ENCODE results near the gene LRFN2. TPM values are rescaled to one million over a fixed set of nuclear protein-coding genes. Genes with fewer than 3 reads are reported as not detected.

Gene LRFN2
- total and polyA plus RNA-seq, 2 donors from 2014 or later, result not detected

- Histone ChIP-seq H3K4me1 (ENCODE audit: control insufficient read depth in 2 of 3, insufficient read depth in 2 of 3, low read depth in 1 of 3, low read length in 3 of 3) (no peaks in the 10 kb centered on the region), H3K9ac (ENCODE audit: low read length in 3 of 3) (no peak overlapping the region), H3K9me3 (ENCODE audit: control insufficient read depth in 2 of 3, insufficient read depth in 1 of 3, low read length in 3 of 3) (no peaks in the 10 kb centered on the region), H3K4me3 (ENCODE audit: low read length in 3 of 3) (no peak overlapping the region), H3K36me3 (ENCODE audit: control insufficient read depth in 2 of 3, insufficient read depth in 3 of 3, low read length in 3 of 3) (no peaks in the 10 kb centered on the region), H3K27ac (ENCODE audit: low read depth in 2 of 2, low read length in 2 of 2) (no peak overlapping the region), H3K27me3 (ENCODE audit: control insufficient read depth, insufficient read depth, low read length) (no peaks in the 10 kb centered on the region)
- FAIRE-seq (no peak), DNase-seq (peak in 3 of 5 donors; percentile 24 to 31 (median 30))
- intact Hi-C loops (cut with DNase I), result no loop called here
- no peak for TF ChIP-seq CTCF (IDR thresholded peaks at IDR 0.05; ENCODE audit: borderline replicate concordance, extremely low read depth, insufficient read depth)
These were observed 239.6 kb downstream of the LRFN2 start for GRCh38 chr6:40347571-40348011.

- DNase-seq (peak in 1 of 5 donors; percentile 22), FAIRE-seq (no peak)
- no peaks in the 10 kb centered on the region for H3K9me3 ChIP-seq (ENCODE audit: control insufficient read depth in 2 of 3, insufficient read depth in 1 of 3, low read length in 3 of 3)
- intact Hi-C loops (cut with DNase I), result no loop called here
- no peak overlapping the region for H3K9ac ChIP-seq (ENCODE audit: low read length in 3 of 3)
- no peaks in the 10 kb centered on the region for H3K4me1 ChIP-seq (ENCODE audit: control insufficient read depth in 2 of 3, insufficient read depth in 2 of 3, low read depth in 1 of 3, low read length in 3 of 3)
- no peak overlapping the region for H3K4me3 ChIP-seq (ENCODE audit: low read length in 3 of 3)
- no peak for TF ChIP-seq CTCF (IDR thresholded peaks at IDR 0.05; ENCODE audit: borderline replicate concordance, extremely low read depth, insufficient read depth)
- H3K27ac ChIP-seq (ENCODE audit: low read depth in 2 of 2, low read length in 2 of 2), result no peak overlapping the region
- H3K36me3 ChIP-seq (ENCODE audit: control insufficient read depth in 2 of 3, insufficient read depth in 3 of 3, low read length in 3 of 3), result no peaks in the 10 kb centered on the region
- H3K27me3 ChIP-seq (ENCODE audit: control insufficient read depth, insufficient read depth, low read length), result peaks cover 3% of the 10 kb centered on the region
These were observed 240.9 kb downstream of the LRFN2 start for GRCh38 chr6:40346246-40346645.

- DNase-seq, result peak in 2 of 5 donors; percentile 9 to 19
- Histone ChIP-seq H3K4me3 (ENCODE audit: low read length in 3 of 3) (no peak overlapping the region), H3K9ac (ENCODE audit: low read length in 3 of 3) (no peak overlapping the region), H3K4me1 (ENCODE audit: control insufficient read depth in 2 of 3, insufficient read depth in 2 of 3, low read depth in 1 of 3, low read length in 3 of 3) (no peaks in the 10 kb centered on the region), H3K27ac (ENCODE audit: low read depth in 2 of 2, low read length in 2 of 2) (no peak overlapping the region), H3K36me3 (ENCODE audit: control insufficient read depth in 2 of 3, insufficient read depth in 3 of 3, low read length in 3 of 3) (no peaks in the 10 kb centered on the region), H3K27me3 (ENCODE audit: control insufficient read depth, insufficient read depth, low read length) (peaks cover 5% of the 10 kb centered on the region), H3K9me3 (ENCODE audit: control insufficient read depth in 2 of 3, insufficient read depth in 1 of 3, low read length in 3 of 3) (no peaks in the 10 kb centered on the region)
- no peak for FAIRE-seq
- intact Hi-C loops (cut with DNase I), result no loop called here
- TF ChIP-seq CTCF (IDR thresholded peaks at IDR 0.05; ENCODE audit: borderline replicate concordance, extremely low read depth, insufficient read depth), result no peak
These were observed 242.5 kb downstream of the LRFN2 start for GRCh38 chr6:40344566-40345167.

Measured in kidney (tissue), 14 donors.